Activated CD8-positive, alpha-beta T cell treated with anti-CD3 and anti-CD28 coated beads, Interleukin-2, amount 10 ng/mL, durations not matched to agents 7 days and 5 days (primary cell): ENCODE data around the gene HS3ST3B1. TPM values are rescaled to one million over a fixed set of nuclear protein-coding genes. Genes with fewer than 3 reads are reported as not detected.

Experiments
- ATAC-seq: fragments of 150-1000 bp; cut with Tn5 transposase; one replicate; pipeline ENCODE4 v1.10.0; 2021; ENCODE audit warnings: moderate library complexity
- CTCF ChIA-PET: fragments of 350-600 bp; sonication (Branson Sonifier 250); formaldehyde crosslinking; loops from one replicate; lab custom pipeline; 2021; ENCODE audit warnings: antibody characterized with exemption; lab: Charles Lee
- POLR2A ChIA-PET: fragments of 350-600 bp; sonication (Branson Sonifier 250); formaldehyde crosslinking; loops from one replicate; lab custom pipeline; 2021; ENCODE audit warnings: antibody characterized with exemption; lab: Charles Lee
- DNase-seq: peaks from one replicate; pipeline ENCODE4 v3.0.0-alpha.2; 2020
- H3K27ac Mint-ChIP-seq: one replicate; pipeline ENCODE4 v1.8.0; 2021; ENCODE audit warnings: mild to moderate bottlenecking, mixed read lengths
- H3K27me3 Mint-ChIP-seq: one replicate; pipeline ENCODE4 v1.8.0; 2021; ENCODE audit warnings: low read depth, mixed read lengths
- H3K36me3 Mint-ChIP-seq: one replicate; pipeline ENCODE4 v1.8.0; 2021; ENCODE audit warnings: low read depth, mixed read lengths
- H3K4me1 Mint-ChIP-seq: one replicate; pipeline ENCODE4 v1.8.0; 2021; ENCODE audit warnings: low read depth, mixed read lengths
- H3K4me3 Mint-ChIP-seq: one replicate; pipeline ENCODE4 v1.8.0; 2021; ENCODE audit warnings: mild to moderate bottlenecking, mixed read lengths
- H3K9me3 Mint-ChIP-seq: one replicate; pipeline ENCODE4 v1.8.0; 2022; ENCODE audit warnings: mixed read lengths; ENCODE audit not compliant: insufficient read depth
- total RNA-seq, 2 experiments: library from RNA; stranded (reverse); gene quantifications; one replicate each; pipeline ENCODE4 v1.2.3, GENCODE V29; 2021

The HS3ST3B1 gene
- total RNA-seq, 2 experiments from 2014 or later: 9.9 to 10.3 TPM

DNA sequence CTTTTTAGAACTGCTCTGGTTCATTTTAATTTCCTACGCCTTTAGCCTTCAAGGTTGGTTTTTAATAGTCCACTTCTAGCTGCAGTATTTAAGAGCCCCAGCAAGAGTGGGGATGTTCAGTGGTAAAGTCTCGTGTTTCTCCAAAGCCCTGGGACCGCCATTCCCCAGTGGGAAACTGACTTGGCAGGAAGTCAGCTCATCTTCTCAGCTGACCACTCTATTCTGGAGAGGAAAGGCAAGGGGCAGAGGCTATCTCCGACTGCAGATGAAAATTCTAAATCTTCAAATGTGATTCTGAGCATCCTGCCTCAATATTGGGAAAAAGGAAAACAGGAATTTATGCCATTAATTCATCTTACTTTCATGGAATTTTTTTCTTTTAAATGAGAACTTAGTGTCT lies 35.5 kb downstream of the HS3ST3B1 start:
- no peak overlapping the region for H3K4me3 Mint-ChIP-seq
- DNase-seq: no peak
- no peak overlapping the region for H3K27ac Mint-ChIP-seq
- no peaks in the 10 kb centered on the region for H3K27me3 Mint-ChIP-seq
- CTCF ChIA-PET: no interaction called here
- H3K36me3 Mint-ChIP-seq: peaks cover 11% of the 10 kb centered on the region
- no peak for ATAC-seq
- no peaks in the 10 kb centered on the region for H3K9me3 Mint-ChIP-seq
- peaks cover 58% of the 10 kb centered on the region for H3K4me1 Mint-ChIP-seq
- POLR2A ChIA-PET: no interaction called here

DNA sequence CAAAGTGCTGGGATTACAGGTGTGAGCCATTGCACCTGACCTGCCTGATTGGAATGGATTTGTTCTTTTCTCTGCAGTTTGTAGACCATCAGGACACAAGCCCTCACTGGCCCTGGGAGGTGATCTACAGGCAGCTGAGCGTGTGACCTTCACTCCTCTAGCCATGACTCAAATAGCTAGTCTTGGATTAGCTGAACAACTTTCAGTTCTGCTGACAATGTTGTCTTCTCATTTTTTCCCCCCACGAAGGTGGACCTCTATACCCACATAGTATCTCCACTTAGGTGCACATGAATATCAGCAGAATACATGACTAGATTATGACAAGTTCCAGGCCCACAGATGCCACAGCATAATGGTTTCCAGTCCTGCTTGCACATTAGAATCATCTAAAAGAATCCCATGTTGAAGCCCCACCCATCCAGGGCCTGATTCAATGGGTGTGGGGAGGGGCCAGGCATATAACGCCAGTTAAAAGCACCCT lies 36.8 kb downstream of the HS3ST3B1 start:
- H3K4me3 Mint-ChIP-seq: no peak overlapping the region
- POLR2A ChIA-PET: no interaction called here

DNA sequence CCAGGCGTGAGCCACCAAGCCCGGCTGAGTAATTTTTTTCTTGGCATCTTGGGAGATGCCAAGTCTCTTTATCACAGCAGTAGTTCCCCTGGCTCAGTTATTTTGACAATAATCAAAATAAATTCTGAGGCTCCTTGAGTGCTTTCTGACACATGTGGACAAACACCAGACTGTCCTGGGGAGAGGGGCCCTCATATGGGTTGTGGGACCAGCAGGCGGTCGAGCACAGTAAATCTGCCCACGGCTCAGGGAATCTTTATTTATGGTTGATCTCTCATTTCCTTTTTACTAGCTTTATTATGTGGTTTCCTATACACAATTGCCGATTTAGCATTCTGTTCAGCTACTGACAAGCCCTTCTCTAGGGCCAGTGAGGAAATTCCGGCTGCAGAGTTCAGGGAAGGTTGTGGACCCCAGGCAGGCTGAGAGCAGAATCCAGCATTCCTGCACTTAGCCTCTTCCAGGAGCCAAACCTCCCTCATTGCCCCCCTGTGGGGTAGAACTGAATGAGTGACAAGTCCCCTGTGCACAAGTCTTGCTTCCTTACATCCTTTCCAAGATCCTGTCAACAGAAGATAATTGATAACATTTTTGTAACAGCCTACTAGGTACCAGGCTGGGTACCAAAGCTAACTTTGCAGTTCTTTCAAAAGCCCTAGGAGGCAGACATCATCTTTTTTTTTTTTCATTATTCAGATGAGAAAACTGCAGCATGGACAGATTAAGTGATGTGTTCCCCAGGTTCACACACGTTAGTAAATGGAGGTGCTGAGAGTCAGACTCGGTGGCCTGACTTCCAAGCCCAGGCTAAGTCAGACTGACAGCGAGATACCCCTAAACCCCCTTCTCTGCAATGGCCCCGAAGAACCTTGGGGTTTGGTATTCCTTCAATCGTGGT lies 40.2 kb downstream of the HS3ST3B1 start:
- POLR2A ChIA-PET: no interaction called here
- Mint-ChIP-seq H3K27me3 (no peaks in the 10 kb centered on the region), H3K27ac (no peak overlapping the region), H3K36me3 (peaks cover 22% of the 10 kb centered on the region), H3K9me3 (no peaks in the 10 kb centered on the region), H3K4me1 (peaks cover 38% of the 10 kb centered on the region), H3K4me3 (no peak overlapping the region)
- no peak for DNase-seq
- CTCF ChIA-PET: no interaction called here
- ATAC-seq: no peak

More for the DNA sequence above, 36.8 kb downstream of the HS3ST3B1 start:
- ATAC-seq (no peak), DNase-seq (no peak)
- Mint-ChIP-seq H3K9me3 (no peaks in the 10 kb centered on the region), H3K36me3 (peaks cover 11% of the 10 kb centered on the region), H3K27ac (no peak overlapping the region), H3K4me1 (peaks cover 53% of the 10 kb centered on the region), H3K27me3 (no peaks in the 10 kb centered on the region)
- CTCF ChIA-PET: no interaction called here

DNA sequence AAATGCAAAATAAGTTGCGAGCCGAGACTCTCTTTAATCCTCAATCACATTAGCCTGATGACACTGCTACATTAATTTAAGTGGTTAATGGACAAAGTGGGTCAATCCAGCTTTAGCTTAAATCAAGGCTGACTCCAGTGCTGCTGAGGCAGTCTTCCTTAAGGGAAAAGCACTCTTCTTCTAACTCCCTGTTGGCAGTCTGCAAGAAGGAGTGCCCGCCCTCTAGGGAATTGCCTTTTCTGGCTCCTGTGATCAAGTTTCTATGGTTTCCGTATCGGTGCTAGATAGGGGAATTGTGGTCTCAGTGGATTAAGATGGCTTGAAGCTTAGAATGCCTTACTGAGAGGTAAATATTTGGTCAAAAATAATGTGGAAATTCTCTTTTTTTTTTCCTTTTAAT lies 41.0 kb downstream of the HS3ST3B1 start:
- H3K4me1 Mint-ChIP-seq: peaks cover 32% of the 10 kb centered on the region
- H3K27ac Mint-ChIP-seq: no peak overlapping the region
- peaks cover 24% of the 10 kb centered on the region for H3K36me3 Mint-ChIP-seq
- DNase-seq: no peak
- CTCF ChIA-PET: no interaction called here
- POLR2A ChIA-PET: no interaction called here
- no peak overlapping the region for H3K4me3 Mint-ChIP-seq
- ATAC-seq: no peak
- no peaks in the 10 kb centered on the region for H3K27me3 Mint-ChIP-seq
- no peaks in the 10 kb centered on the region for H3K9me3 Mint-ChIP-seq

DNA sequence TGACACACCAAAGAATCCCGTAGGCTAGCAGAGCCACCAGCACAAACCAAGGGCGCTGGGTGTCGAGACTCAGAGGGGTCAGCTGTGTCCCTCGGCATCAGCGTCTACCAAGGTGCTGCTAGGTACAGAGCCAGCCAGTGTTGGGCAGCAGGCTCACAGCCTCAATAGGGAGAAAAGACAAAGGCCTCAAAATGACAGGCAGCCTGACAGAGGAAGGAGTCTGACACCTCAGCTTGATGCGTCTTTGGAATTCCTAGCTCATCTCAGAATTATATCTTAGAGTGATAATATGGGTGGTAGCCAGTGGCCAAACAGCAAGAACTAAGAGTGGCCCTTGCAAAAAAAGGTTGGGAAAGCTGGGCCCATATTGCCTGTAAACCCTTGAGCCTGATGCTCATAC lies 45.9 kb downstream of the HS3ST3B1 start:
- no peak for ATAC-seq
- POLR2A ChIA-PET: interaction anchor here (1.1 kb wide), 1 partner anchor 46 kb away, joined by 3 read pairs; the partner anchor contains the start of gene HS3ST3B1
- CTCF ChIA-PET: interaction anchor here (1.2 kb wide), 1 partner anchor 12 kb away, joined by 4 read pairs; no protein-coding TSS in a partner anchor
- no peak for DNase-seq
- H3K36me3 Mint-ChIP-seq: peaks cover 29% of the 10 kb centered on the region
- H3K4me1 Mint-ChIP-seq: no peaks in the 10 kb centered on the region
- H3K4me3 Mint-ChIP-seq: no peak overlapping the region
- H3K27ac Mint-ChIP-seq: no peak overlapping the region
- no peaks in the 10 kb centered on the region for H3K9me3 Mint-ChIP-seq
- H3K27me3 Mint-ChIP-seq: no peaks in the 10 kb centered on the region

DNA sequence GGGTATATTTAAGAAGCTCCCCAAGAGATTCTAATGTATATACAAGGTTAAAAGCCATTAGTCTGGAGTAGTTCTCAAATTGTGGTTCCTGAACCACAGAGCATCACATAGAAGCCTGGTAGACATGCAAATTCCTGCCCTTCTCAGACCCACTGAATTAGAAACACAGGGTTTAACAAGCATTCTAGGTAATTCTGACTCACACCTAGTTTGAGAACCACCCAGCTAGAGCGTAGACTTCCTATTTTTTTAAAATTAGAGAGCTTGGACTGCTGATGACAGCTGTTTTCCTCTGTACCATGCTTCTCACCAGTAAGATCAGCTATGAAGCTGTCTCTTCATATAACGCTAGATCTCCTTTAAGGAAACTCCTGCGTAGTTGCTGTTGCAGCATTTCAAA lies 50.6 kb downstream of the HS3ST3B1 start:
- ChIA-PET CTCF (interaction anchor here (1.1 to 1.4 kb wide), 2 partner anchors 204 to 757 kb away, joined by 3 read pairs; no protein-coding TSS in a partner anchor), POLR2A (no interaction called here)
- H3K27me3 Mint-ChIP-seq: no peaks in the 10 kb centered on the region
- no peak for DNase-seq
- H3K36me3 Mint-ChIP-seq: peaks cover 17% of the 10 kb centered on the region
- H3K4me1 Mint-ChIP-seq: peaks cover 2% of the 10 kb centered on the region
- H3K4me3 Mint-ChIP-seq: no peak overlapping the region
- H3K9me3 Mint-ChIP-seq: no peaks in the 10 kb centered on the region
- no peak overlapping the region for H3K27ac Mint-ChIP-seq
- ATAC-seq: no peak

DNA sequence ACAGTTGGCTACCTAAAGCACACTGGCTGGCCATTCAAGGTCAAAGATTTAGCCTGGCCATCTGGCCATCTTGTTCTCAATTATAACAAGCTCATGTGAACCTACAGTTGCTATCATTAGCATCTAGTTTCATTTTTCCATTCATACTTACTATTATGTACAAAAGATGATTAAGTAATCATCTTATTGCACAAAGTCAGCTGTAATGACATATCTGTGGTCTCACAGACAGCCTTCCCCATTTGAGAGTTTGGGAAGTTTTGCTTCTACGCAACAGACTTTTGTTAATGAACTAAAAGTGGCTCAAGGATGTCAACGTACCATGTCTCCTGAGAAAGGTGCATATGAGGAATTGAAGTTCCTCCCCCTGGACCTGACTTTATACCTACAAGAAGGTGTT lies 51.3 kb downstream of the HS3ST3B1 start:
- Mint-ChIP-seq H3K4me1 (peaks cover 2% of the 10 kb centered on the region), H3K27ac (no peak overlapping the region), H3K27me3 (no peaks in the 10 kb centered on the region), H3K36me3 (peaks cover 14% of the 10 kb centered on the region), H3K9me3 (no peaks in the 10 kb centered on the region), H3K4me3 (no peak overlapping the region)
- ATAC-seq (no peak), DNase-seq (no peak)
- ChIA-PET POLR2A (no interaction called here), CTCF (interaction anchor here (1.4 kb wide), 1 partner anchor 204 kb away, joined by 3 read pairs; no protein-coding TSS in a partner anchor)

DNA sequence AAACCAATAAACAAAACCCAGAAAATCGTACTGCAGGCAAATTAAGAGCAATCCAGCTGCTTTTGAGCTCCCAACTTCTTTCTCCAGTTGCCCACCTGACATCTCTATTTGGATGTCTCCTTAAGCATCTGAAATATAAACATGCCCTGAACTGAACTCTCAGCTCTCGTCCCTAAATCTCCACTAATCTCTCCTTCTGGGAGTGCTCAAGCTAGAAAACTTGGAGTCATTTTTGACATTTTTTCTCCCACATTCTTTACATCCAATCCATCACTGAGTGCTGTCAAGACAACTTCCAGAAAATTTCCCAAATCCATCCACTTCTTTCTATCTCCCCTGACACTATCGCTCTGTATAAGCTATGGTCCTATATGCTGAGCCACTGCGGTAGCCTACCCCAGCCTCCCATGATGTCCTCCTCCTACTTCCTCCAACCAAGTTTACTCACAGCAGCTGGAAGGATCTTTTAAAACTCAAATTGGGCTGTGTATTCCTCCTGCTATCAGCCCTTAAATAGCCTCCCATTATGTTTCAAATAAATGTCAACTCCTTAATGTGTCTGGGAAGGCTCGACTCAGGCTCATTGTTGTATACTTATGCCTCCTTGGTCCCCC lies 53.1 kb downstream of the HS3ST3B1 start:
- peaks cover 2% of the 10 kb centered on the region for H3K4me1 Mint-ChIP-seq
- CTCF ChIA-PET: no interaction called here
- ATAC-seq: no peak
- H3K27me3 Mint-ChIP-seq: no peaks in the 10 kb centered on the region
- no peaks in the 10 kb centered on the region for H3K9me3 Mint-ChIP-seq
- POLR2A ChIA-PET: interaction anchor here (0.5 kb wide), 1 partner anchor 102 kb away, joined by 4 read pairs; no protein-coding TSS in a partner anchor
- no peak overlapping the region for H3K27ac Mint-ChIP-seq
- DNase-seq: no peak
- H3K4me3 Mint-ChIP-seq: no peak overlapping the region
- peaks cover 7% of the 10 kb centered on the region for H3K36me3 Mint-ChIP-seq

DNA sequence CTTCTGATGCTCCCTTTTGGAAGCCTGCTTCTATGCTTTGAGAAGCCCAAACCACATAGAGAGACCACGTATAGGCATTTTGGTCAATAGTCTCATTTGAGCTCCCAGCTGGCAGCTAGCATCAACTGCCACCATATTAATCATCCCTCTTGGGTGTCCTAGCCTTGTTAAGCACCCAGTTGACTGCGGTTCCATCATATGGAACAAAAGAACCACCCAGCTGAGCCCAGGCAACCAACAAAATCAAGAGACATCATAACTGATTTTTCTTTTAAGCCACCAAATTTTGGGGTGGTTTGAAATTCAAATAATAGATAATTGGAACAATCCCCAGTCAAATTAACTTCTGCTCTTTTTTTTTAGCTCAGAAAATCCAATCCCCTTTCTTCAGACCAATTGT lies 53.9 kb downstream of the HS3ST3B1 start:
- Mint-ChIP-seq H3K27me3 (no peaks in the 10 kb centered on the region), H3K4me3 (no peak overlapping the region), H3K4me1 (peaks cover 10% of the 10 kb centered on the region), H3K9me3 (no peaks in the 10 kb centered on the region), H3K27ac (no peak overlapping the region), H3K36me3 (peaks cover 4% of the 10 kb centered on the region)
- ChIA-PET POLR2A (no interaction called here), CTCF (interaction anchor here (1.2 kb wide), 1 partner anchor 74 kb away, joined by 3 read pairs; no protein-coding TSS in a partner anchor)
- DNase-seq: no peak
- ATAC-seq: no peak

DNA sequence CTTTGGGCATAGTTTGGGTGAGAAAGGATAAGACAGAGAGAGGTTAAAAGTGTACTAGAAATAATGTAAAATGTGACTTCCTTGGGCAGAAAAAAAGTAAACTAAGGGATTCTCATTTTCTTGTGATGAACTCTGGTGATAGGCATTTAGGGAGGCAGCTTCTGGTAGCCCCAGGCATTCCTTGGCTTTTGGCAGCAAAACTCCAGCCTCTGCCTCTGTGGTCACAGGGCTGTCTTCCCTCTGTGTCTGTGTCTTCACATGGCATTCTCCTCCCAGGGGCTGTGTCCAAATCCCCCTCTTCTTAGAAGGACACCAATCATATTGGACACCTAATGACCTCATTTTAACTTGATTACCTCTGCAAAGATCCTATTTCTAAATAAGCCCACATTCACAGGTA lies 54.7 kb downstream of the HS3ST3B1 start:
- no peak for DNase-seq
- ChIA-PET POLR2A (no interaction called here), CTCF (interaction anchor here (1.2 kb wide), 1 partner anchor 73 kb away, joined by 3 read pairs; no protein-coding TSS in a partner anchor)
- H3K36me3 Mint-ChIP-seq: no peaks in the 10 kb centered on the region
- no peak for ATAC-seq
- peaks cover 11% of the 10 kb centered on the region for H3K4me1 Mint-ChIP-seq
- H3K27me3 Mint-ChIP-seq: no peaks in the 10 kb centered on the region
- H3K9me3 Mint-ChIP-seq: no peaks in the 10 kb centered on the region
- no peak overlapping the region for H3K4me3 Mint-ChIP-seq
- no peak overlapping the region for H3K27ac Mint-ChIP-seq

DNA sequence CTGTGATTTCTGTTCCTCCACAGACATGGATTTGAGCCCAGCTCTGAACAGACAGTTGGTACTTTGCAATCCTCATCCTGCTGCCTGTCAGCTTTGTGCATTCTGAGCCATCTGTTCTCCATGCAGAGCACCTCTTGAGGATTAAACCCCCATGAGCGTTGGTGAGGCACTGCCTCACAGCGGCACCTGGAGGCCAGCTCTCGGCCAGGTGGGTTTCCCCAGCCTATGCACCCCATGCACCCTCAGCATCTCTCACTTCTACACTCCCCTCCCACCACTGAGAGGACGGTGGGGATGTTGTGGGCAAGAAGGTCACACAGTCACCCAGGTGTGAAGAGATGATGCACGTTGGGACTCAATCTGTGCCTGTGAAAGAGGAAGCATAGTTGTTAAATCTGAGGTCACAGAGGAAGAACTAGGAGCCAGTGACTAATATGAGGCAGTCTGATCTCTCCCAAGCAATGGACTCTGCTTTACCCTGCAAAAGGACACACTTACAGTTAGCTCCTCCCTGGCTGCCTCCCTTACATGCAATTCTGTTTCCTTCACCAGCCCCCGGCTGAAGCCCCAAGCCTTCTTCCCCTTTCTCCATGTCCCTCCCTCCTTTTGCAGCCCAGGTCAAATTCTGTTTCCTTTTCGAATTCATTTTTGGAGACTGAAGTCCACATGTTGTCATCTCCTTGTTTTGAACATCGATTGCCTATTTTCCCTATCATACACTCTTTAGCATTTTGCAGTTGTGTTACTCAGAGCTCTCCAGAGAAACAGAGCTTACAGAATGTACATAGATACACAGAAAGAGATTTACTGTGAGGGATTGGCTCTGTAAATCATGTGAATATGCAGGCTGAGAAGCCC lies 58.5 kb downstream of the HS3ST3B1 start:
- CTCF ChIA-PET: interaction anchor here (0.7 to 1.6 kb wide), 3 partner anchors 11 to 45 kb away, joined by 3 to 4 read pairs (median 3); no protein-coding TSS in a partner anchor

More for the DNA sequence above, 58.5 kb downstream of the HS3ST3B1 start:
- Mint-ChIP-seq H3K4me3 (no peak overlapping the region), H3K27ac (no peak overlapping the region), H3K4me1 (peaks cover 13% of the 10 kb centered on the region), H3K36me3 (no peaks in the 10 kb centered on the region), H3K9me3 (no peaks in the 10 kb centered on the region), H3K27me3 (no peaks in the 10 kb centered on the region)
- POLR2A ChIA-PET: no interaction called here
- DNase-seq: peak; percentile 39
- peak; percentile 55 for ATAC-seq
